Activated T-cell treated with anti-CD3 and anti-CD28 coated beads, Interleukin-2, amount 50 U/mL, for 24 hours (primary cell): ENCODE measurements around the gene RBM4.
"Not testable (repeated sequence)": the region's sequence is repeated elsewhere in the genome, so short reads cannot be mapped to it uniquely, and the experiment has no call there.

ENCODE experiments used
- DNase-seq: peaks from one replicate; pipeline ENCODE4 v3.0.0-alpha.2; 2020
- H3K27ac Mint-ChIP-seq: 2 replicates; pipeline ENCODE4 v1.8.0; 2020; ENCODE audit warnings: mild to moderate bottlenecking, mixed read lengths
- H3K27me3 Mint-ChIP-seq: 2 replicates; pipeline ENCODE4 v1.8.0; 2020; ENCODE audit warnings: mixed read lengths
- H3K36me3 Mint-ChIP-seq: 2 replicates; pipeline ENCODE4 v1.8.0; 2020; ENCODE audit warnings: low read depth, mixed read lengths
- H3K4me1 Mint-ChIP-seq: 2 replicates; pipeline ENCODE4 v1.8.0; 2020; ENCODE audit warnings: low read depth, mixed read lengths
- H3K4me3 Mint-ChIP-seq: 2 replicates; pipeline ENCODE4 v1.8.0; 2020; ENCODE audit warnings: mild to moderate bottlenecking, moderate library complexity, mixed read lengths
- H3K9me3 Mint-ChIP-seq: 2 replicates; pipeline ENCODE4 v1.8.0; 2020; ENCODE audit warnings: mixed read lengths

The RBM4 gene, protein sequence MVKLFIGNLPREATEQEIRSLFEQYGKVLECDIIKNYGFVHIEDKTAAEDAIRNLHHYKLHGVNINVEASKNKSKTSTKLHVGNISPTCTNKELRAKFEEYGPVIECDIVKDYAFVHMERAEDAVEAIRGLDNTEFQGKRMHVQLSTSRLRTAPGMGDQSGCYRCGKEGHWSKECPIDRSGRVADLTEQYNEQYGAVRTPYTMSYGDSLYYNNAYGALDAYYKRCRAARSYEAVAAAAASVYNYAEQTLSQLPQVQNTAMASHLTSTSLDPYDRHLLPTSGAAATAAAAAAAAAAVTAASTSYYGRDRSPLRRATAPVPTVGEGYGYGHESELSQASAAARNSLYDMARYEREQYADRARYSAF

GRCh38 chr11:66638177-66639065 is at the start of gene RBM4:
Gene RBM4 (plus strand): TSS chr11:66638703. CDS start chr11:66639712, 1,009 bp downstream.
- DNase-seq: peak; percentile 90
- Mint-ChIP-seq H3K36me3 (peaks cover 91% of the 10 kb centered on the region), H3K9me3 (no peaks in the 10 kb centered on the region), H3K27ac (peak within 1 kb of the TSS; percentile 98), H3K27me3 (no peaks in the 10 kb centered on the region), H3K4me1 (peaks cover 71% of the 10 kb centered on the region), H3K4me3 (peak within 1 kb of the TSS; percentile 96)

DNA sequence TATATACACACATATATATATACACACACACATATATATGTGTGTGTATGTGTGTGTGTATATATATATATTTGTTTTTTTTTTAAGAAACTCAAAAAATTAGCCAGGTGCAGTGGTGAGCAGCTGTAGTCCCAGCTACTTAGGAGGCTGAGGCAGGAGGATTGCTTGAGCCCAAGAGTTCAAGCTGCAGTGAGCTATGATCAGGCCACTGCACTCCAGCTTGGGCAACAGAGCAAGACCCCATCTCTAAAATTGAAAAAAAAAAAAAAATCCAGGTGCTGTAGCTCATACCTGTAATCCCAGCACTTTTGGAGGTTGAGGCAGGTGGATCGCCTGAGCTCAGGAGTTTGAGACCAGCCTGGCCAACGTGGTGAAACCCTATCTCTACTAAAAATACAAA is 49.2 kb upstream of the RBM4 start:
- H3K4me1 Mint-ChIP-seq: peaks cover 17% of the 10 kb centered on the region
- DNase-seq, H3K36me3 Mint-ChIP-seq, H3K4me3 Mint-ChIP-seq, H3K9me3 Mint-ChIP-seq, H3K27ac Mint-ChIP-seq, H3K27me3 Mint-ChIP-seq: not testable (repeated sequence)

- DNase-seq: no peak
- H3K27ac Mint-ChIP-seq: no peak overlapping the region
- H3K4me3 Mint-ChIP-seq: no peak overlapping the region
- peaks cover 5% of the 10 kb centered on the region for H3K36me3 Mint-ChIP-seq
- H3K9me3 Mint-ChIP-seq: no peaks in the 10 kb centered on the region
- H3K27me3 Mint-ChIP-seq: no peaks in the 10 kb centered on the region
- H3K4me1 Mint-ChIP-seq: peaks cover 22% of the 10 kb centered on the region
Measured at GRCh38 chr11:66589996-66590675, 48.4 kb upstream of the RBM4 start.

DNA sequence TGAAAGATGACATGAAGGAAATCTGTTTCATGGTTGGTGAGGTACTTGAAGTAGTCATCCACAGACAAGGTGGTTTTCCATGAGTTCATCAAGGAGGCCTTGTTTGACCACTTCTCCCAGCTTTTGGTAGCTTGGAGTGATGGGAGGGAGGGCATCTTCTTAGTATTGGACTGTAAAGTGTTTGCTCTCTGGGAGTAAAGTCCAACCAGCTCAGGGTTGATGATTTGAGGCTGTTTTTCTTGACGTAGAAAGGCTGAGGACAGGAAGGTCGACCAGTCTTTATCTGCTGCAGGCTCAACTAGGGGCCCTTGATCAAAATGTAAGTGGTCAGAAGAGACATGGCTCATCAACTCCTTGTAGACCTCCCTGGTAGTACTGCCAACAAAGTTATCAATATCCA is 47.3 kb upstream of the RBM4 start:
- no peak for DNase-seq
- H3K9me3 Mint-ChIP-seq: no peaks in the 10 kb centered on the region
- H3K4me3 Mint-ChIP-seq: no peak overlapping the region
- no peak overlapping the region for H3K27ac Mint-ChIP-seq
- H3K4me1 Mint-ChIP-seq: peaks cover 28% of the 10 kb centered on the region
- no peaks in the 10 kb centered on the region for H3K27me3 Mint-ChIP-seq
- H3K36me3 Mint-ChIP-seq: peaks cover 5% of the 10 kb centered on the region

- Mint-ChIP-seq H3K9me3 (no peaks in the 10 kb centered on the region), H3K27ac (peak within 1 kb of the TSS; percentile 99), H3K27me3 (no peaks in the 10 kb centered on the region), H3K36me3 (peaks cover 5% of the 10 kb centered on the region), H3K4me3 (peak within 1 kb of the TSS; percentile 100), H3K4me1 (peaks cover 28% of the 10 kb centered on the region)
- peak; percentile 99 for DNase-seq
Measured at GRCh38 chr11:66592457-66593302, 45.8 kb upstream of the RBM4 start, which contains the start of the genes CCDC87 and CCS. Gene CCDC87 (minus strand): TSS chr11:66593063. CDS start chr11:66593015, 48 bp downstream. Gene CCS (plus strand): TSS chr11:66593185. CDS start chr11:66593262, 77 bp downstream.

GRCh38 chr11:66593303-66593635 is 45.2 kb upstream of the RBM4 start:
- peak overlapping the region; percentile 100 for H3K4me3 Mint-ChIP-seq
- DNase-seq: no peak
- peaks cover 28% of the 10 kb centered on the region for H3K4me1 Mint-ChIP-seq
- peaks cover 5% of the 10 kb centered on the region for H3K36me3 Mint-ChIP-seq
- H3K9me3 Mint-ChIP-seq: no peaks in the 10 kb centered on the region
- H3K27me3 Mint-ChIP-seq: no peaks in the 10 kb centered on the region
- H3K27ac Mint-ChIP-seq: peak overlapping the region; percentile 99

DNA sequence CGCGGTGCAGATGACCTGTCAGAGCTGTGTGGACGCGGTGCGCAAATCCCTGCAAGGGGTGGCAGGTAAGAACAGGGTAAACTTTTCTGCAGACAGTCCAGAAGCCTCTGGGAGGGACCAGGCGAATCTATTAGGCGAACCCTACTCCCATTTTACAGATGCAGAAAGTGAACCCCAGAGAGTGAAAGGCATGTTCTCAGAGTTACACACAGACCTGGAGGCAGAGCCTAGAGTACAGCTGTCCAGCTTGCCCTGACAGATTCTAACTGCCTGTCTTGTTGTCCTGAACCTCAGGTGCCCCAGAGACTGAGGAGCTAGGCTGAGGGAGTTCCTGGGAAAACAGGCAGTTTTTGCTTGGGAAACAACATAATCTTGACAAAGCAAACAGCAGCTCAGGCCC is 44.9 kb upstream of the RBM4 start:
- Mint-ChIP-seq H3K36me3 (peaks cover 6% of the 10 kb centered on the region), H3K4me3 (peak overlapping the region; percentile 100), H3K27me3 (no peaks in the 10 kb centered on the region), H3K9me3 (no peaks in the 10 kb centered on the region), H3K4me1 (peaks cover 28% of the 10 kb centered on the region), H3K27ac (peak overlapping the region; percentile 99)
- no peak for DNase-seq

- Mint-ChIP-seq H3K9me3 (no peaks in the 10 kb centered on the region), H3K27ac (no peak overlapping the region), H3K4me3 (peak overlapping the region; percentile 4), H3K27me3 (no peaks in the 10 kb centered on the region), H3K36me3 (peaks cover 23% of the 10 kb centered on the region), H3K4me1 (peaks cover 28% of the 10 kb centered on the region)
- DNase-seq: no peak
Measured at GRCh38 chr11:66595245-66595904, 43.1 kb upstream of the RBM4 start.

GRCh38 chr11:66598993-66599392 is 39.5 kb upstream of the RBM4 start:
- Mint-ChIP-seq H3K4me1 (peaks cover 11% of the 10 kb centered on the region), H3K27ac (no peak overlapping the region), H3K36me3 (peaks cover 37% of the 10 kb centered on the region), H3K27me3 (no peaks in the 10 kb centered on the region), H3K9me3 (no peaks in the 10 kb centered on the region), H3K4me3 (no peak overlapping the region)
- DNase-seq: no peak

GRCh38 chr11:66600219-66600618 is 38.3 kb upstream of the RBM4 start:
- no peak for DNase-seq
- Mint-ChIP-seq H3K27me3 (no peaks in the 10 kb centered on the region), H3K9me3 (no peaks in the 10 kb centered on the region), H3K36me3 (peaks cover 47% of the 10 kb centered on the region), H3K4me1 (peaks cover 5% of the 10 kb centered on the region), H3K27ac (no peak overlapping the region), H3K4me3 (no peak overlapping the region)

DNA sequence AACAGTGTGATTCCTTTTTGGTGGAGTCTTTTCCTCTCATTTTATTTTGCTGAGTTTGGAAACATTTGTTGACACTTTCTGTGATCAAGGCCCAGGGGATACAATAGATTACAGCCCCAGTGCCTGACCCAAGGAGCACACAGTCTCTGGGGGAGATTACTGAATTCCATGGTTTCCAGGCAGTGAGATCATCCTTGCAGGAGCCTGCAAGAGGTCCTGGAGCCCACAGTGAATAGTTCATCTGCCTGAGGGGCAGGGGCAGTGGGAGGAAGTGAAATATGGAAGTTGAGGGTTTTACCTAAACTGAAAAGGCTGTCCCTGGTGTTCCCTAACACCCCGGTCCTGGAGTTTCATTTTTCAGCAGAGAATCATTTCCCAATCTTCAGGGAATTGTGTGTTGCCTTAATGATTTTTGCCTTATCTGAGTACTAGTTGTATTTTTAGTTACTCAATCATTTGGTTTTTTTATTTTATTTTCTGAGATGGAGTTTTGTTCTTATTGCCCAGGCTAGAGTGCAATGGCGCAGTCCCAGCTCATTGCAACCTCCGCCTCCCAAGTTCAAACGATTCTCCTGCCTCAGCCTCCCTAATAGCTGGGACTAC is 37.8 kb upstream of the RBM4 start:
- Mint-ChIP-seq H3K27ac (peak overlapping the region; percentile 34), H3K27me3 (no peaks in the 10 kb centered on the region), H3K4me3 (no peak overlapping the region), H3K36me3 (peaks cover 53% of the 10 kb centered on the region), H3K4me1 (no peaks in the 10 kb centered on the region), H3K9me3 (no peaks in the 10 kb centered on the region)
- no peak for DNase-seq

GRCh38 chr11:66603072-66603471 is 35.4 kb upstream of the RBM4 start:
- no peak for DNase-seq
- Mint-ChIP-seq H3K4me3 (no peak overlapping the region), H3K9me3 (no peaks in the 10 kb centered on the region), H3K36me3 (peaks cover 62% of the 10 kb centered on the region), H3K4me1 (no peaks in the 10 kb centered on the region), H3K27ac (no peak overlapping the region), H3K27me3 (no peaks in the 10 kb centered on the region)

DNA sequence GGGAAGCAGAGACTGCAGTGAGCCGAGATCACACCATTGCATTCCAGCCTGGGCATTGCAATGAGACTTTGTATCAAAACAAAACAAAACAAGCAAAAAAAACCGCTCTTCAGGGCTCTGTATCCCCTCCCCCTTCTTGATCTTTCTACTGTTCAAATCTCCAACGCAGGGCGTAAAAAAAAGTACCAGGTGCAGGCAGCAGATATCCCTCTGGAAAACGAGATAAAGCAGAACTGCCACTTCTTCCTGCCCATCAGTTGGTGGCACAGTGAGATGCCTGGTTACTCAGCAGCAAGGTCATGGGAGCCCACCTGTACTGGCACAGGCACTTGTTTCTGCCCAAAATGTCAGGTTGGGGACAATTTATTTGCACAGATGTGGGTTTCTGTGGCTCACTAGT is 34.3 kb upstream of the RBM4 start:
- no peaks in the 10 kb centered on the region for H3K27me3 Mint-ChIP-seq
- H3K4me3 Mint-ChIP-seq: no peak overlapping the region
- no peaks in the 10 kb centered on the region for H3K9me3 Mint-ChIP-seq
- no peak overlapping the region for H3K27ac Mint-ChIP-seq
- H3K4me1 Mint-ChIP-seq: no peaks in the 10 kb centered on the region
- H3K36me3 Mint-ChIP-seq: peaks cover 56% of the 10 kb centered on the region
- DNase-seq: no peak
